ENCODE data around the gene INPP5K.

INPP5K gene

GRCh38 chr17:1470071-1470754 lies 46.2 kb downstream of the INPP5K start:
- H3K36me3 ChIP-seq (ENCODE audit: control insufficient read depth in 1 of 2, insufficient read depth in 2 of 2, low read length in 2 of 2): peaks cover 88 to 93% of the 10 kb centered on the region in 2 experiments
- no peak overlapping the region for H3K14ac ChIP-seq (ENCODE audit: low read length)
- H2BK12ac ChIP-seq (ENCODE audit: low read length): no peak overlapping the region
- no peak overlapping the region for H2AFZ ChIP-seq (ENCODE audit: insufficient read depth, low read length, poor library complexity)
- H3K23ac ChIP-seq (ENCODE audit: low read length): no peak overlapping the region
- H3K4me2 ChIP-seq (ENCODE audit: low read length): no peak overlapping the region
- peaks cover 3% of the 10 kb centered on the region for H3K9me3 ChIP-seq (ENCODE audit: insufficient read depth, low read depth, low read length)
- H2BK5ac ChIP-seq (ENCODE audit: low read depth, low read length, poor library complexity): no peak overlapping the region
- no peak overlapping the region for H3K9ac ChIP-seq (ENCODE audit: low read length)
- H2AK5ac ChIP-seq (ENCODE audit: low read length): no peak overlapping the region
- no peak overlapping the region for H4K12ac ChIP-seq (ENCODE audit: low read depth, low read length)
- no peak overlapping the region for H4K8ac ChIP-seq (ENCODE audit: low read depth, low read length)
- no peak for DNase-seq
- no peaks in the 10 kb centered on the region for H3K79me2 ChIP-seq (ENCODE audit: control insufficient read depth, insufficient read depth, low read length, poor library complexity)
- WGBS (ENCODE audit: extremely low coverage, insufficient coverage, insufficient read length): no CpG with 5 or more reads among the region's 33 CpGs
- no peak overlapping the region for H3K4me3 ChIP-seq (ENCODE audit: low read depth, low read length)
- no peak overlapping the region for H3K27ac ChIP-seq (ENCODE audit: low read depth, low read length)
- no peak overlapping the region for H4K91ac ChIP-seq (ENCODE audit: low read depth, low read length)
- peaks cover 4 to 6% of the 10 kb centered on the region in 2 experiments for H3K4me1 ChIP-seq (ENCODE audit: control insufficient read depth in 1 of 2, insufficient read depth in 2 of 2, low read length in 2 of 2)
- H3K18ac ChIP-seq (ENCODE audit: low read length): no peak overlapping the region
- no peak overlapping the region for H2BK120ac ChIP-seq (ENCODE audit: insufficient read depth, low read length, poor library complexity)
- no peaks in the 10 kb centered on the region for H3K27me3 ChIP-seq (ENCODE audit: insufficient read depth, low read length)
- H3K79me1 ChIP-seq (ENCODE audit: low read length): no peaks in the 10 kb centered on the region
- H3K4ac ChIP-seq (ENCODE audit: low read depth, low read length): no peak overlapping the region

GRCh38 chr17:1469231-1469852 lies 47.1 kb downstream of the INPP5K start:
- H3K4ac ChIP-seq (ENCODE audit: low read depth, low read length): no peak overlapping the region

GRCh38 chr17:1467898-1468492 lies 48.4 kb downstream of the INPP5K start:
- WGBS (ENCODE audit: extremely low coverage, insufficient coverage, insufficient read length): no CpG with 5 or more reads among the region's 21 CpGs
- H3K4ac ChIP-seq (ENCODE audit: low read depth, low read length): no peak overlapping the region
- H3K4me3 ChIP-seq (ENCODE audit: low read depth, low read length): no peak overlapping the region
- no peak overlapping the region for H4K8ac ChIP-seq (ENCODE audit: low read depth, low read length)
- no peak overlapping the region for H3K27ac ChIP-seq (ENCODE audit: low read depth, low read length)
- H3K9ac ChIP-seq (ENCODE audit: low read length): no peak overlapping the region
- H3K36me3 ChIP-seq (ENCODE audit: control insufficient read depth in 1 of 2, insufficient read depth in 2 of 2, low read length in 2 of 2): peaks cover 80 to 85% of the 10 kb centered on the region in 2 experiments
- no peak overlapping the region for H3K23ac ChIP-seq (ENCODE audit: low read length)
- no peak overlapping the region for H4K12ac ChIP-seq (ENCODE audit: low read depth, low read length)
- no peak overlapping the region for H2AFZ ChIP-seq (ENCODE audit: insufficient read depth, low read length, poor library complexity)
- H3K79me2 ChIP-seq (ENCODE audit: control insufficient read depth, insufficient read depth, low read length, poor library complexity): no peaks in the 10 kb centered on the region
- no peak overlapping the region for H3K14ac ChIP-seq (ENCODE audit: low read length)
- H3K79me1 ChIP-seq (ENCODE audit: low read length): no peaks in the 10 kb centered on the region
- no peak overlapping the region for H2AK5ac ChIP-seq (ENCODE audit: low read length)
- no peaks in the 10 kb centered on the region for H3K27me3 ChIP-seq (ENCODE audit: insufficient read depth, low read length)
- H3K9me3 ChIP-seq (ENCODE audit: insufficient read depth, low read depth, low read length): peaks cover 3% of the 10 kb centered on the region
- no peak overlapping the region for H2BK12ac ChIP-seq (ENCODE audit: low read length)
- no peak overlapping the region for H4K91ac ChIP-seq (ENCODE audit: low read depth, low read length)
- peak; percentile 64 to 74 for DNase-seq
- H2BK5ac ChIP-seq (ENCODE audit: low read depth, low read length, poor library complexity): no peak overlapping the region
- H3K4me1 ChIP-seq (ENCODE audit: control insufficient read depth in 1 of 2, insufficient read depth in 2 of 2, low read length in 2 of 2): peaks cover 4 to 9% of the 10 kb centered on the region in 2 experiments
- no peak overlapping the region for H3K18ac ChIP-seq (ENCODE audit: low read length)
- no peak overlapping the region for H2BK120ac ChIP-seq (ENCODE audit: insufficient read depth, low read length, poor library complexity)
- no peak overlapping the region for H3K4me2 ChIP-seq (ENCODE audit: low read length)

More at GRCh38 chr17:1469231-1469852, 47.1 kb downstream of the INPP5K start:
- Histone ChIP-seq H3K23ac (ENCODE audit: low read length) (no peak overlapping the region), H3K4me2 (ENCODE audit: low read length) (no peak overlapping the region), H3K18ac (ENCODE audit: low read length) (no peak overlapping the region), H2AFZ (ENCODE audit: insufficient read depth, low read length, poor library complexity) (no peak overlapping the region), H3K36me3 (ENCODE audit: control insufficient read depth in 1 of 2, insufficient read depth in 2 of 2, low read length in 2 of 2) (peaks cover 86 to 93% of the 10 kb centered on the region in 2 experiments), H3K4me3 (ENCODE audit: low read depth, low read length) (no peak overlapping the region), H4K91ac (ENCODE audit: low read depth, low read length) (no peak overlapping the region), H3K27ac (ENCODE audit: low read depth, low read length) (no peak overlapping the region), H2AK5ac (ENCODE audit: low read length) (no peak overlapping the region), H4K12ac (ENCODE audit: low read depth, low read length) (no peak overlapping the region), H3K9me3 (ENCODE audit: insufficient read depth, low read depth, low read length) (peaks cover 3% of the 10 kb centered on the region), H3K79me2 (ENCODE audit: control insufficient read depth, insufficient read depth, low read length, poor library complexity) (no peaks in the 10 kb centered on the region), H2BK120ac (ENCODE audit: insufficient read depth, low read length, poor library complexity) (no peak overlapping the region), H2BK5ac (ENCODE audit: low read depth, low read length, poor library complexity) (no peak overlapping the region), H3K79me1 (ENCODE audit: low read length) (no peaks in the 10 kb centered on the region), H3K4me1 (ENCODE audit: control insufficient read depth in 1 of 2, insufficient read depth in 2 of 2, low read length in 2 of 2) (peaks cover 4 to 6% of the 10 kb centered on the region in 2 experiments), H4K8ac (ENCODE audit: low read depth, low read length) (no peak overlapping the region), H3K14ac (ENCODE audit: low read length) (no peak overlapping the region), H3K9ac (ENCODE audit: low read length) (no peak overlapping the region), H3K27me3 (ENCODE audit: insufficient read depth, low read length) (no peaks in the 10 kb centered on the region), H2BK12ac (ENCODE audit: low read length) (no peak overlapping the region)
- DNase-seq: peak in 1 of 2 donors; percentile 42
- WGBS (ENCODE audit: extremely low coverage, insufficient coverage, insufficient read length): 100% methylated on average over 13 of the region's 28 CpGs

- no peak overlapping the region for H4K91ac ChIP-seq (ENCODE audit: low read depth, low read length)
- no CpG with 5 or more reads among the region's 16 CpGs for WGBS (ENCODE audit: extremely low coverage, insufficient coverage, insufficient read length)
- H3K27ac ChIP-seq (ENCODE audit: low read depth, low read length): no peak overlapping the region
Measured at GRCh38 chr17:1467258-1467657, 49.2 kb downstream of the INPP5K start.

More at GRCh38 chr17:1467258-1467657, 49.2 kb downstream of the INPP5K start:
- H3K4me1 ChIP-seq (ENCODE audit: control insufficient read depth in 1 of 2, insufficient read depth in 2 of 2, low read length in 2 of 2): peaks cover 4 to 9% of the 10 kb centered on the region in 2 experiments
- H3K18ac ChIP-seq (ENCODE audit: low read length): no peak overlapping the region
- no peak overlapping the region for H4K12ac ChIP-seq (ENCODE audit: low read depth, low read length)
- no peak for DNase-seq
- no peak overlapping the region for H2BK120ac ChIP-seq (ENCODE audit: insufficient read depth, low read length, poor library complexity)
- no peak overlapping the region for H3K23ac ChIP-seq (ENCODE audit: low read length)
- H3K79me1 ChIP-seq (ENCODE audit: low read length): no peaks in the 10 kb centered on the region
- no peaks in the 10 kb centered on the region for H3K79me2 ChIP-seq (ENCODE audit: control insufficient read depth, insufficient read depth, low read length, poor library complexity)
- H3K9ac ChIP-seq (ENCODE audit: low read length): no peak overlapping the region
- H3K27me3 ChIP-seq (ENCODE audit: insufficient read depth, low read length): no peaks in the 10 kb centered on the region
- H3K14ac ChIP-seq (ENCODE audit: low read length): no peak overlapping the region
- H3K4me3 ChIP-seq (ENCODE audit: low read depth, low read length): no peak overlapping the region
- H3K4ac ChIP-seq (ENCODE audit: low read depth, low read length): no peak overlapping the region
- H3K4me2 ChIP-seq (ENCODE audit: low read length): no peak overlapping the region
- H2BK12ac ChIP-seq (ENCODE audit: low read length): no peak overlapping the region
- peaks cover 74 to 78% of the 10 kb centered on the region in 2 experiments for H3K36me3 ChIP-seq (ENCODE audit: control insufficient read depth in 1 of 2, insufficient read depth in 2 of 2, low read length in 2 of 2)
- no peak overlapping the region for H4K8ac ChIP-seq (ENCODE audit: low read depth, low read length)
- no peak overlapping the region for H2AK5ac ChIP-seq (ENCODE audit: low read length)
- peaks cover 3% of the 10 kb centered on the region for H3K9me3 ChIP-seq (ENCODE audit: insufficient read depth, low read depth, low read length)
- H2BK5ac ChIP-seq (ENCODE audit: low read depth, low read length, poor library complexity): no peak overlapping the region
- H2AFZ ChIP-seq (ENCODE audit: insufficient read depth, low read length, poor library complexity): no peak overlapping the region

All from trophoblast cell (in vitro differentiated cells and primary cell).